Suprapubic skin (tissue), 4 donors: ENCODE results near the gene FN3KRP. TPM values are rescaled to one million over a fixed set of nuclear protein-coding genes. Genes with fewer than 3 reads are reported as not detected.
A peak's percentile ranks its signal among the peaks of the same experiment; 100 is the strongest.

Experiments used
- DNase-seq, 2 donors: peaks; one replicate each; pipeline ENCODE4 v3.0.0-alpha.2; 2019; ENCODE audit warnings: low spot score in 2 of 2
- H3K27ac ChIP-seq: fragments of 200-600 bp; sonication (generic); one replicate; pipeline ENCODE4 v1.5.1; 2019
- H3K27me3 ChIP-seq: fragments of 200-600 bp; sonication (generic); one replicate; pipeline ENCODE4 v1.5.1; 2019
- H3K36me3 ChIP-seq: fragments of 200-600 bp; sonication (generic); one replicate; pipeline ENCODE4 v1.5.1; 2019
- H3K4me1 ChIP-seq: fragments of 200-600 bp; sonication (generic); one replicate; pipeline ENCODE4 v1.5.1; 2019
- H3K4me3 ChIP-seq: fragments of 200-600 bp; sonication (generic); one replicate; pipeline ENCODE4 v1.5.1; 2019; ENCODE audit warnings: mild to moderate bottlenecking
- H3K9me3 ChIP-seq: fragments of 200-600 bp; sonication (generic); one replicate; pipeline ENCODE4 v1.5.1; 2019
- EP300 ChIP-seq: sonication (generic); formaldehyde crosslinking; IDR thresholded peaks from one replicate; pipeline ENCODE4 v1.6.1; 2017; ENCODE audit warnings: antibody characterized with exemption
- POLR2A ChIP-seq, 2 donors: fragments of 450-650 bp; IDR thresholded peaks; one replicate each; pipeline ENCODE4 v1.6.1; 2017; ENCODE audit warnings: antibody characterized with exemption in 2 of 2, mild to moderate bottlenecking in 2 of 2, moderate library complexity in 2 of 2
- POLR2AphosphoS5 ChIP-seq, 3 donors: sonication (generic); formaldehyde crosslinking; IDR thresholded peaks; one replicate each; pipeline ENCODE4 v1.6.1; 2017; ENCODE audit warnings: antibody characterized with exemption in 3 of 3
- WGBS: methylation state at CpG from one replicate; pipeline ENCODE4 v1.1.5; 2018; 5-methylcytosine and 5-hydroxymethylcytosine counted together
- total RNA-seq, 4 donors: library from RNA; depleted of rRNA; stranded (reverse); fragments of >200 nt; gene quantifications; one replicate each; pipeline ENCODE4 v1.1.0, GENCODE V29; 2016
- TF ChIP-seq, protein P1 (sequence below), 2 donors: fragments of 200-600 bp in 1 of 2; fragments of 450-650 bp in 1 of 2; sonication (generic) in 1 of 2; IDR thresholded peaks; one replicate each; pipeline ENCODE4 v1.5.1; 2016 to 2019; ENCODE audit warnings: antibody characterized with exemption in 2 of 2, mild to moderate bottlenecking in 1 of 2, moderate library complexity in 1 of 2

The FN3KRP gene
- total RNA-seq, 4 donors from 2014 or later, result 15.9 to 26.6 (median 21.4) TPM

GRCh38 chr17:82709676-82710498 lies 6.6 kb upstream of the FN3KRP start:
- no peaks in the 10 kb centered on the region for H3K36me3 ChIP-seq
- H3K27ac ChIP-seq, result no peak overlapping the region
- H3K4me1 ChIP-seq, result no peaks in the 10 kb centered on the region
- 82% methylated on average over 18 of the region's 25 CpGs for WGBS
- TF ChIP-seq POLR2AphosphoS5 (IDR thresholded peaks at IDR 0.05) (no peak), POLR2A (IDR thresholded peaks at IDR 0.05) (no peak)
- H3K9me3 ChIP-seq, result no peaks in the 10 kb centered on the region
- peak in 1 of 2 donors; percentile 63 for DNase-seq
- H3K27me3 ChIP-seq, result no peaks in the 10 kb centered on the region
- no peak overlapping the region for H3K4me3 ChIP-seq

DNA sequence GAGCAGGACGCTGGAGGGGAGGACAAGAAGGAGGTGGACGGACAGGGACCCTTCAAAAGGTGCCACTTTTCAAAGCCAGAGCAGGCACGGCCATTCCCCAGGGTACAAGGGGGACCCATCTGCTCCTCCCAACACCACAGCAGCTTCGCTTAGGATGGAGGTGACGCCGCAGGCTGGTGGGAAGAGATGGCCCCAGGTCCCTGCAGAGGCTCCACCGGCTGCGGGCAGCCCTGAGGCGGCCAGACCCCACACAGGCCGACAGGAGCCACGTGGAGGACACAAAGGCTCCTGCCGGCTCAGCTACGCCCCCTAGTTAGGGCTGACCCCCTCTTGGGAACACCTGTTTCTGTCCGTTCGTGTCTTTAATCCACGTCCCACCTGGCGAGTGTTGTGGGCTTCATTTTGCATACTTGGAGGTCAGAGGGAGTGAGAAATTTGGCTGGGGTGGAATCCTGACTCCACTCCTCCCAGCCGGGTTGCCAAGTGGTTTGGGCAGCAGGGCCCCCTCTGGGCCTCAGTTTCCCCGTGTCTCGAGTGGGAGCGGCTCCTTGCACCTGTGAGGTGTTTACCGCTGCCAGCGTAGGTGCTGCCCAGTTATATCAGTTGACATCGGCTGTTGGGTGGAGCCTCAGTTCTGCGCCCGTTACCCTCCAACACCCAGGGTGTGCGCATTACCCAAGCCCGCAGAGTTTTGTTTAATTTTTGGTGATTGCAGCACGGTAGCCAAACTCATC lies 5.8 kb upstream of the FN3KRP start:
- Histone ChIP-seq H3K4me1 (peaks cover under 1% of the 10 kb centered on the region), H3K36me3 (no peaks in the 10 kb centered on the region), H3K27ac (no peak overlapping the region), H3K9me3 (no peaks in the 10 kb centered on the region), H3K27me3 (no peaks in the 10 kb centered on the region), H3K4me3 (no peak overlapping the region)
- 77% methylated on average over 25 of the region's 29 CpGs for WGBS
- TF ChIP-seq, protein P1, sequence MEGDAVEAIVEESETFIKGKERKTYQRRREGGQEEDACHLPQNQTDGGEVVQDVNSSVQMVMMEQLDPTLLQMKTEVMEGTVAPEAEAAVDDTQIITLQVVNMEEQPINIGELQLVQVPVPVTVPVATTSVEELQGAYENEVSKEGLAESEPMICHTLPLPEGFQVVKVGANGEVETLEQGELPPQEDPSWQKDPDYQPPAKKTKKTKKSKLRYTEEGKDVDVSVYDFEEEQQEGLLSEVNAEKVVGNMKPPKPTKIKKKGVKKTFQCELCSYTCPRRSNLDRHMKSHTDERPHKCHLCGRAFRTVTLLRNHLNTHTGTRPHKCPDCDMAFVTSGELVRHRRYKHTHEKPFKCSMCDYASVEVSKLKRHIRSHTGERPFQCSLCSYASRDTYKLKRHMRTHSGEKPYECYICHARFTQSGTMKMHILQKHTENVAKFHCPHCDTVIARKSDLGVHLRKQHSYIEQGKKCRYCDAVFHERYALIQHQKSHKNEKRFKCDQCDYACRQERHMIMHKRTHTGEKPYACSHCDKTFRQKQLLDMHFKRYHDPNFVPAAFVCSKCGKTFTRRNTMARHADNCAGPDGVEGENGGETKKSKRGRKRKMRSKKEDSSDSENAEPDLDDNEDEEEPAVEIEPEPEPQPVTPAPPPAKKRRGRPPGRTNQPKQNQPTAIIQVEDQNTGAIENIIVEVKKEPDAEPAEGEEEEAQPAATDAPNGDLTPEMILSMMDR (IDR thresholded peaks at IDR 0.05), result no peak
- TF ChIP-seq POLR2A (IDR thresholded peaks at IDR 0.05) (no peak), POLR2AphosphoS5 (IDR thresholded peaks at IDR 0.05) (no peak), EP300 (no peak)
- peak in 1 of 2 donors; percentile 72 for DNase-seq

GRCh38 chr17:82713071-82713723 lies 3.3 kb upstream of the FN3KRP start:
- Histone ChIP-seq H3K36me3 (no peaks in the 10 kb centered on the region), H3K27ac (no peak overlapping the region), H3K9me3 (no peaks in the 10 kb centered on the region), H3K4me3 (no peak overlapping the region), H3K27me3 (no peaks in the 10 kb centered on the region), H3K4me1 (peaks cover 17% of the 10 kb centered on the region)
- 86% methylated on average over 3 of the region's 35 CpGs for WGBS
- TF ChIP-seq POLR2A (IDR thresholded peaks at IDR 0.05) (no peak), EP300 (no peak), POLR2AphosphoS5 (IDR thresholded peaks at IDR 0.05) (no peak)
- TF ChIP-seq, protein P1 (IDR thresholded peaks at IDR 0.05), result no peak
- peak in 1 of 2 donors; percentile 78 for DNase-seq

- H3K27ac ChIP-seq, result no peak overlapping the region
- peaks cover 50% of the 10 kb centered on the region for H3K36me3 ChIP-seq
- H3K4me3 ChIP-seq, result no peak overlapping the region
- peaks cover 20% of the 10 kb centered on the region for H3K4me1 ChIP-seq
- TF ChIP-seq, protein P1 (IDR thresholded peaks at IDR 0.05), result no peak
- no peak for TF ChIP-seq POLR2AphosphoS5 (IDR thresholded peaks at IDR 0.05)
- no peak for TF ChIP-seq EP300
- TF ChIP-seq POLR2A (IDR thresholded peaks at IDR 0.05), result no peak
- no peaks in the 10 kb centered on the region for H3K27me3 ChIP-seq
- peak in 1 of 2 donors; percentile 60 for DNase-seq
- H3K9me3 ChIP-seq, result no peaks in the 10 kb centered on the region
- 97% methylated on average over 13 of the region's 18 CpGs for WGBS
These were observed 2.6 kb downstream of the FN3KRP start for GRCh38 chr17:82718986-82719685.

GRCh38 chr17:82720204-82720603 lies 3.7 kb downstream of the FN3KRP start:
- no peak overlapping the region for H3K4me3 ChIP-seq
- H3K27ac ChIP-seq, result no peak overlapping the region
- peaks cover 20% of the 10 kb centered on the region for H3K4me1 ChIP-seq
- DNase-seq, result peak in 1 of 2 donors; percentile 78
- no peaks in the 10 kb centered on the region for H3K9me3 ChIP-seq
- WGBS, result 90% methylated on average over 19 of the region's 19 CpGs
- TF ChIP-seq EP300 (no peak), POLR2A (IDR thresholded peaks at IDR 0.05) (no peak), POLR2AphosphoS5 (IDR thresholded peaks at IDR 0.05) (no peak)
- TF ChIP-seq, protein P1 (IDR thresholded peaks at IDR 0.05), result no peak
- H3K36me3 ChIP-seq, result peaks cover 55% of the 10 kb centered on the region
- H3K27me3 ChIP-seq, result no peaks in the 10 kb centered on the region
